ENCODE measurements around the gene WFDC6. TPM values are rescaled to one million over a fixed set of nuclear protein-coding genes. Genes with fewer than 3 reads are reported as not detected.

Gene WFDC6
- total RNA-seq (2022; extraction: Qiagen RNA extraction; ENCODE audit: low read depth) = not detected in 5 replicates

DNA sequence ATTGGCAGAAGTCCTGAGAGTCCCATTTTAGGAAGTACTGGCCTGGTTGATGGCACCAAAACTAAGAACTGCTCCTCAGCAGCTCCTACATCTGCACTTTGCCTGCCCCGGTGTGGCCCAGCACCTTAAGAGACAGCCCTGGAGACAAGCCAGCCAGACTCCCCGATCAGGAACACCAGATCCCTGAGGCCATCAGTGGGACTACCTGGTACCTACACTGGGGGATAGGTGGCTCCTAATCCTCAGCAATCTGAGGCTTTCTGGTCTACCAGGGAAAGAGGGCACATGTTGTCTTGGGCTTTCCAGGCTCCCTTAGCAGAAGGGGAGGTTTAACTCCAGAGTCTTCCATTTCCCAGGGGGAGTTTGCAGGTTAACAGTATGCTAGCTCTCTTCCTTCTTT, at the start of gene WFDC6:
WFDC6 (minus strand) TSS at position 101 of the 400 bp plus-strand sequence; CDS start at position 26, 75 bp downstream.

DNA sequence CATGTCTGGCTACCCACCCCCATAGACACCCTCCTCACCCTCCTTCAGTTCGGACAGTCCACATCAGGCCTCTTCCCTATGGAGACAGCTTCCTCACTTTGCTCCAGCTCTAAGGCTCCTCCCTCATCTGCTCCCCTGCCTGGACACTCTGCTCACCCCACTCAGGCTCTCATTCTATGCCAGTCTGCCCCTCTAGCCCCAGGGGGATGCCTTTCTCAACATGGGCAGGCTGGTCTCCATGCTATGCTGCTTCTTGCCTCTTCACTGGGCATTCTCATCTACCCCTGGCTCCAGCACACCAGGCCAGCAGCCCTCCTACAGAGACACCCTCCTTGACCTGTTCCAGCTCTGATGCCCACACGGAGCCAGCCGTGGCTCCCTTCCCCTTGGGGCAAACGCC, 39.9 kb upstream of the WFDC6 start, which contains the start of gene WFDC8:
WFDC8 (minus strand) TSS at position 101 of the 400 bp plus-strand sequence; CDS start at position 64, 37 bp downstream.

DNA sequence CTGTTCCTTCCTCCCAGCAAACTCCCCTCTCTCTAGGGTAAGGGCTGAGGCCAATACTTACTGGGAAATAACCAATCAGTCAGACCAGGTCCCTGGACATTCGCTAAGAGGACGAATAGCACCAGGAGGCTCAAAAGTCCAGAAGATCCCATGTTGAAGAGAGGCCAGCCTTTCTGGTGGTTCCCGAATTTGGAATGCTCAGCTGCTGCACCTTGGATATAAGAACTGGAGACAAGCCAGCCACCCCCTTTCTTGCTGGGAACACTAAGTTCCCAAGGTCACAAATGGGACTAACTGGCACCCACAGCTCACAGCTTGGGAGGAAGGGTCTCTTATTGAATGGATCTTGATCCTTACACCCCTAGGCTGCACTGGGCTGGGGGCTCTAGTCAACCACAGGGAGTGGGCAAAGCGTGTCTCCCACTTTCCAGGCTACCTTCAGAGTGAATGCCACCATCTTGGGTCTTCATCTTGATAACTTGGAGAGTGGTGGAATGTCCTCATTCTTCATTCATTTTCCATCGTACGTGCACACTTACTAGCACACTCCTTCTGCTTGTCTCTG, 8.0 kb upstream of the WFDC6 start, which contains the start of gene EPPIN:
EPPIN (minus strand) TSS at position 196 of the 565 bp plus-strand sequence; CDS start at position 152, 44 bp downstream.

DNA sequence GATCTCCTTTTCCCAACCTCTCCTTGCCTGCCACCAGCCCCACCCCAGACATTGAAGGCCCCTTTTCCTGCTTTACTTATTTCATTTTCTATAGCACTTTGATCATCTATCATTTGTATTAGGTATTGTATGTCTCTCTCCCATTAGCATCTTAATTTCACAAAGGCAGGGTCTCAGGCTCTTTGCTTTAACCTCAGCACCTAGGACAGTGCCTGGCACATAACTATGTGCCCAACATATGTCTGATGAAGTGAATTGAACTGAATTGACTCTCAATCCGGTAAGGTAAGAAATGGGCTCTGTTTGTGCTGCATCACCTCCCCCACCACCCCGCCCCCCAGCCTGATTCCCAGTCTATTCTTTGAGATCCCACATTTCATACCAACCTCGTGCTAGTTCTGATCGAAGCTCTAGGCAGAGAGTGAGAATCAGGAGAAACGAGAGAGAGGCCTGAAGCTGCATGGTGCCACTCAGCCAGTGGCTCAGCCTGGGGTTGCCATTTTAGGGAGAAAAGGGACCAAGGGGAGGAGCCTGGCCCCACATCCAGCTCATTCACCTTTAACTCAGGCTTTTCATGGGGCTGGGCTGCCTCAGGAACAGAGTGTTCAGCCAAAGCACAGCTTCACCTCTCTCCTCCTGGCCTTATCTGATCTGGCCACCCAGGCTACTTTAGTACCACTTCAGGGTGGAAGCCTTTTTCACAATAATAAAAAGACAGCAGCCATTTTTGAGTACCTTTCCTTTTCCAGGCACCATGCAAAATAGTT, 24.0 kb downstream of the WFDC6 start, which contains the start of gene SPINT3:
SPINT3 (minus strand) TSS at position 476 of the 767 bp plus-strand sequence; CDS start at position 462, 14 bp downstream.

Other genes starting within 250 kb of the WFDC6 start
- not detected in 5 replicates for gene RBPJL, start 232.6 kb downstream of the WFDC6 start, total RNA-seq (2022; extraction: Qiagen RNA extraction; ENCODE audit: low read depth)
- gene MATN4, start 231.2 kb downstream of the WFDC6 start, total RNA-seq (2022; extraction: Qiagen RNA extraction; ENCODE audit: low read depth) = 0.13 to 0.19 TPM in 2 of 5 replicates, not detected in the others
- 103 to 119 TPM (median 118 TPM) in 5 replicates for gene SDC4, start 191.1 kb downstream of the WFDC6 start, total RNA-seq (2022; extraction: Qiagen RNA extraction; ENCODE audit: low read depth)
- gene SYS1, start 176.3 kb downstream of the WFDC6 start, total RNA-seq (2022; extraction: Qiagen RNA extraction; ENCODE audit: low read depth) = 19.4 to 31.5 TPM (median 30.5 TPM) in 5 replicates
- gene TP53TG5, start 161.2 kb downstream of the WFDC6 start, total RNA-seq (2022; extraction: Qiagen RNA extraction; ENCODE audit: low read depth) = not detected in 5 replicates
- 25.4 to 28.8 TPM (median 27.3 TPM) in 5 replicates for gene DBNDD2, start 131.2 kb downstream of the WFDC6 start, total RNA-seq (2022; extraction: Qiagen RNA extraction; ENCODE audit: low read depth)
- gene PIGT, start 123.3 kb downstream of the WFDC6 start, total RNA-seq (2022; extraction: Qiagen RNA extraction; ENCODE audit: low read depth) = 73.9 to 102 TPM (median 98.5 TPM) in 5 replicates
- not detected in 5 replicates for gene WFDC2, start 69.7 kb downstream of the WFDC6 start, total RNA-seq (2022; extraction: Qiagen RNA extraction; ENCODE audit: low read depth)
- gene SPINT3, start 23.9 kb downstream of the WFDC6 start, total RNA-seq (2022; extraction: Qiagen RNA extraction; ENCODE audit: low read depth) = not detected in 5 replicates
- not detected in 5 replicates for gene EPPIN, start 7.9 kb upstream of the WFDC6 start, total RNA-seq (2022; extraction: Qiagen RNA extraction; ENCODE audit: low read depth)
- gene WFDC8, start 39.8 kb upstream of the WFDC6 start, total RNA-seq (2022; extraction: Qiagen RNA extraction; ENCODE audit: low read depth) = not detected in 5 replicates
- not detected in 5 replicates for gene WFDC10A, start 90.3 kb upstream of the WFDC6 start, total RNA-seq (2022; extraction: Qiagen RNA extraction; ENCODE audit: low read depth)
- not detected in 5 replicates for gene WFDC9, start 91.8 kb upstream of the WFDC6 start, total RNA-seq (2022; extraction: Qiagen RNA extraction; ENCODE audit: low read depth)
- not detected in 5 replicates for gene WFDC11, start 130.8 kb upstream of the WFDC6 start, total RNA-seq (2022; extraction: Qiagen RNA extraction; ENCODE audit: low read depth)
- not detected in 5 replicates for gene WFDC13, start 162.6 kb upstream of the WFDC6 start, total RNA-seq (2022; extraction: Qiagen RNA extraction; ENCODE audit: low read depth)
- not detected in 5 replicates for gene WFDC10B, start 165.5 kb upstream of the WFDC6 start, total RNA-seq (2022; extraction: Qiagen RNA extraction; ENCODE audit: low read depth)
- not detected in 5 replicates for gene SPINT4, start 182.9 kb upstream of the WFDC6 start, total RNA-seq (2022; extraction: Qiagen RNA extraction; ENCODE audit: low read depth)